Measurements from ENCODE around the gene KIAA0232.
"Not testable (repeated sequence)": the region's sequence is repeated elsewhere in the genome, so short reads cannot be mapped to it uniquely, and the experiment has no call there.

The KIAA0232 gene

DNA sequence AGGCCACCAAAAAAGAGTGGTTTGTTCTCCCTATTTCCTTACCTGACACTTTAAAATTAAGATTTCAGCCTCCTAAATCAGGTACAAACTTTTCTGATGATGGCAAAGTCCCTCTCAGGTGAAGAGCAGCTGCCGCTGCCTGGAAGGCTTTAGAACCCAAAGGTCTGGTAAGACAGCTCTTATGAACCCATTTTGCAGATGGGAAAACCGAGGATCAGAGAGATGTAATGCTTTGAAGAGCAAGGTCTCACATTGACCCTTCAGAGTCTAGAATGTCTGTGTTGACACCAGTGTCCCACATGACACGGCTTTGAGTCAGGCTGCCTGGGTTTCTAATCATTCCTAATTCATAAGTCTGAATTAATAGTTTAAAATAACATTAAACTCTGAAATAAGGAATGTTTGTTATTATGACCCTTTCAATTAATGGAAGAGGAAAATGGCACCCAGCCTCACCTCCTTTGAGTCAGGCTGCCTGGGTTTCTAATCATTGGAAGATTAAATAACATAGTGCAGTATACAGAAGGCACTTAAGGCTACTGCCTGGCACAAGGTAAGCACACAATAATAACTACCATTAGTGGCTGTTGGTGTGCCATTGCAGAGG, 27.9 kb upstream of the KIAA0232 start:
- no peak for DNase-seq (ENCODE audit: low spot score)

GRCh38 chr4:6755088-6755753, 27.3 kb upstream of the KIAA0232 start:
- DNase-seq (ENCODE audit: low spot score) = no peak

DNA sequence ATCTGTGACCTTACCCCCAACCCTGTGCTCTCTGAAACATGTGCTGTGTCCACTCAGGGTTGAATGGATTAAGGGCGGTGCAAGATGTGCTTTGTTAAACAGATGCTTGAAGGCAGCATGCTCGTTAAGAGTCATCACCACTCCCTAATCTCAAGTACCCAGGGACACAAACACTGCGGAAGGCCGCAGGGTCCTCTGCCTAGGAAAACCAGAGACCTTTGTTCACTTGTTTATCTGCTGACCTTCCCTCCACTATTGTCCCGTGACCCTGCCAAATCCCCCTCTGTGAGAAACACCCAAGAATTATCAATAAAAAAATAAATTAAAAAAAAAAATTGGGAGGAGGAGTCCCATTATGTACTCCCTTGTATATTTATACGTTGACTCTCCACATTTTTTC, 26.2 kb upstream of the KIAA0232 start:
- not testable (repeated sequence) for DNase-seq (ENCODE audit: low spot score)

DNA sequence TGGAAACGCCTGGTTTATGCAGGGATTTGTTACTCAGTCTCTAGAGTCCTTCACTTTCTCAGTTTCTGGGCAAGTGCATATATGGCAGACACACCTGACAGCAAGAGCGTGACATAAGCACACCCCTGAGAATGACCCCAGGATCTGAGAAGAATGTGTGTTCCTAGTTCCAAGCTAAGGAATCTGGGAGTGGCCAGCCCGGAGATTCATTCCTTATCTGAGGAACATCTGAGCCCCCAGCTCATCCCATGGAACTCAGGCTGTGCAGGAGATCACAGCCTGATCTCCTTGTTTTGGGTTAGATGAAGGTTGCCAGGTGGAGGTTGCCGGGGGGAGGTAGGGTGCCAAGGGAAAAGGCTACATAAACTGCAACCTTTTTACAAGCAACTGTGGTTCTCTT, 23.8 kb upstream of the KIAA0232 start:
- no peak for DNase-seq (ENCODE audit: low spot score)

- DNase-seq (ENCODE audit: low spot score) = no peak
Measured at GRCh38 chr4:6760865-6761264, 21.7 kb upstream of the KIAA0232 start.

DNA sequence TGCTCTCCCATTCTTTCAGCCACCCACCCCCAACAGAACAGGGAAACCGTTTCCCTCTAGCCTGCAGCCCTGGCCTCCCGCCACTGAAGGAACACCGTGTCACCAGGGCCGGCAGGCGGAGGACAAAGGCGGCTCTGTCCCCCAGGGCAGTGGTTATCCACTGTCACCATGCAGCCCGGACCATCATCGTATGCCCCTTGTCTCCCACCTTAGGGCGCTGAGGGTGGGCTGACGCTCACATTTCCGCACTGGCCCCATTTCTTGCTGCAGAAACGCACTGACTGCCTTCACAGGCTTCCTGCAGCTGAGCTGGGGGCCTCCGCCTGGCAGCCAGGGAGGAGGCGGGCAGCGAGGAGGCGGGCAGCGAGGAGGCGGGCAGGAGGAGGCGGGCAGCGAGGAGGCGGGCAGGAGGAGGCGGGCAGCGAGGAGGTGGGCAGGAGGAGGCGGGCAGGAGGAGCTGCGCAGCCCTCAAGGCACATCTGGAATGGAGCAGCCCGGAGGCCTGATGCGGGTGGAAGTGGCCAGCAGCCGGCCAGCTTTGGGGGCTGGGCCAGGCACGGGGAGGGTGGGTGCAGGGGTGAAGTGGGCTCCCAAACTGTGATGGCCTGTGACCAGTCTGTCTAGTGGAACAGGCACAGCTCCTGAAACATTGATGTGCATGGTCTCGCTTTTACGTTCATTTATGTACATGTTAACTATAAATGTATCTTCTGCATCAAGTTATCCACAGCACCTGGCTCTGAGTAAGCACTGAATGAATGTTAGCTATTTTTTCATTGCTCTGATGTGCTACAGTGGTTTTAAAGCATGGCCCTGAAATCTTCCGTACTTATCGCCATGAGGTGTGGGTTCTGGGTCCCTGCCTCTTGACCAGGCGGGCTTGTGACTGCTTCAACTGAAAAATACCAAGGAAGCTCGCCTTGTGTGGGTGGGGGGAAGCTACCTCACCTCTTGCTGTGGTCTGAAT, 20.6 kb upstream of the KIAA0232 start:
- no peak for DNase-seq (ENCODE audit: low spot score)

GRCh38 chr4:6763330-6763851, 19.1 kb upstream of the KIAA0232 start:
- no peak for DNase-seq (ENCODE audit: low spot score)

DNA sequence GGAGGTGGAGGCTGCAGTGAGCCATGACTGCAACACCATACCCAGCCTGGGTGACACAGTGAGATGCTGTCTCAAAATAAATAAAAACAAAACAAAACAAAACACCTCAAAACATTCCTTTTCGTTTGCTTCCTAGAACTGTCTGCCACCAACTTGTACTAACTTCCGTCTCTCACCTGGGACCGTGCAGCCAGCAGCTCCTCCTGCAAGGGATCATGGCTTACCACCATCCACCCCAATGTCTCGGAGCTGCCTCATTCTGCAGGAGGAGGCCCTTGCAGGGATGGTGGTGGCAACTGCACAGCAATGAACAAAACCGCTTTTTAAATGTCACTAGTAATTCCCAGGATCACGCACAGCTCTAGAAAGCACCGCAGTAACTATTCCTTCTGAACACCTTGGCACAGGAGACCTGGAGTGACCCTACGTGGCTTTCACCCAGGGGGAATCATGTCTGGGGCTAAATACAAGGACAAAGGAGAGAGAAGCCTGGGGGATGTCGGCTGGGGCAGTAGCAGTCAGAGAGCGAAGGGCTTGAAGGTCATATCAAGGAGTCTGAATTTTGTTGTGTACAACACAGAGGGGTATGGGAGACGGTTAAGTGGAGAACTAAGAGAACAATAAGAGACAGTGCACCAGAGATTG, 17.4 kb upstream of the KIAA0232 start:
- DNase-seq (ENCODE audit: low spot score) = no peak

GRCh38 chr4:6765703-6766102, 16.8 kb upstream of the KIAA0232 start:
- DNase-seq (ENCODE audit: low spot score) = no peak

DNA sequence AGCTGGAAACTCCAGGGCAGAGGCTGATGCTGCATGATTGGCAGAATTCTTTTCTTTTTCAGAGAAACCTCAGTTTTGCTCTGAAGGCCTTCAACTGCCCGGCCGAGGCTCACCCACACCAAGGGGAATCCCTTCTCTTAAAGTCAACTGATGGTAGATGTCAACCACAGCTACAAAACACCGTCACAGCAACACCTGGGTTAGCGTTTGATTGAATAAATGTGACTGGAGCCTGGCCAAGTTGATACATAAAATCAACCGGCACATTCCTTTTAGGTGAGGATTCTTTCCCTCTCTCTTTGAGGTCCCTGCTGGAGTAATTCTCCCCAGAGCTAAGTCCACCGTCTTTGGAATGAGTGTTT, 15.2 kb upstream of the KIAA0232 start:
- no peak for DNase-seq (ENCODE audit: low spot score)

- no peak for DNase-seq (ENCODE audit: low spot score)
Measured at GRCh38 chr4:6767748-6768538, 14.6 kb upstream of the KIAA0232 start.

GRCh38 chr4:6768539-6768905, 14.0 kb upstream of the KIAA0232 start:
- DNase-seq (ENCODE audit: low spot score) = no peak

- DNase-seq (ENCODE audit: low spot score) = no peak
Measured at GRCh38 chr4:6769233-6769988, 13.1 kb upstream of the KIAA0232 start.

DNA sequence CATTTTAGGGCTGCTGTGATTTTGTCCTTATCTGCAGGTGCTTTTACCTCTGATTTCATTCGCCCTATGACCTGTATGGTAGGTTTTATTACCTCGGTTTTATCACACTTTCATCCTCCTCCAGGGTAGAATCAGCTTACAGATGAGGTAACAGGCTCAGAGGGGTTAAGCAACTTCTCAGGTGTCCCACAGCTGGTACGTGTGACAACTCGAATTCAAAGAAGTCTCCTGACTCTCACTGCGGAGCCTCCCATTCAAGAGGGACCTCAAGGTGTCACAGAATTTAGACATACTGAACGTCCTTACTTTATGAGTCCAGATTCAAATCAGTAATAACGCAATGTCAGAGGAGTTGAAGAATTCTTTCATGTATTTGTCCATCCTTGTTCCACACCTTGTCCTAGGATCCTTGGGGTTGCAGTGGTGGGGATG, 12.5 kb upstream of the KIAA0232 start:
- DNase-seq (ENCODE audit: low spot score) = no peak

DNA sequence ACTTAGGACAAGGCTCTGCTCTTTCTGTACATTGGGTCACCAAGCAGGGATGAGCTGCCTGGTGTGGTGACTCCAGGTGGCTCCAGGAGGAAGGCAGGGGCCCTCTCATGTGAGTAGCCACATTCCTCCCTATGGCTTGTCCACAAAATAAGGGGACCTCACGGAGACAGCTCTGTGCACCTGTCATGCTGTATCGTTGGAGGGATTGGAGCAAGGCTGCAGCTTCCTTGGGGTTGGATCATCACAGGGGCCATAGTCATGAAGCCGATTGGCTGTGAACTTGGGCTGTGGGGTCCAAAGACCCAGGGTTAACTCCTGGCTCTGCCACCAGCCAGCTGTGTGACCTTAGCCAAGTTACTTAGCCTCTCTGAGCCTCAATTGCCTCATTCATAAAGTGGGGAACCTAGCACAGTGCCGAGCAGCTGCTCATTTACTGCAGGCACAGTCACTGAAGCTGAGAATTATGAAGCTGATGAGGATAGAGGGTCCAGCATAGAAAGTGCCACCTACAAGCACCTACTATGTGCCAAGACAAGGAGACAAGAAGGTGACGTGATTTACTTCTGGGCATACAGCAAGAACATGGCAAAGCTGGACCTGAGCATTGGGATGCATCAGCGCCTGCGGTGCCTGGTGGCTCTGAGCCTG, 11.8 kb upstream of the KIAA0232 start:
- DNase-seq (ENCODE audit: low spot score) = no peak

- no peak for DNase-seq (ENCODE audit: low spot score)
Measured at GRCh38 chr4:6771229-6771671, 11.3 kb upstream of the KIAA0232 start.

DNA sequence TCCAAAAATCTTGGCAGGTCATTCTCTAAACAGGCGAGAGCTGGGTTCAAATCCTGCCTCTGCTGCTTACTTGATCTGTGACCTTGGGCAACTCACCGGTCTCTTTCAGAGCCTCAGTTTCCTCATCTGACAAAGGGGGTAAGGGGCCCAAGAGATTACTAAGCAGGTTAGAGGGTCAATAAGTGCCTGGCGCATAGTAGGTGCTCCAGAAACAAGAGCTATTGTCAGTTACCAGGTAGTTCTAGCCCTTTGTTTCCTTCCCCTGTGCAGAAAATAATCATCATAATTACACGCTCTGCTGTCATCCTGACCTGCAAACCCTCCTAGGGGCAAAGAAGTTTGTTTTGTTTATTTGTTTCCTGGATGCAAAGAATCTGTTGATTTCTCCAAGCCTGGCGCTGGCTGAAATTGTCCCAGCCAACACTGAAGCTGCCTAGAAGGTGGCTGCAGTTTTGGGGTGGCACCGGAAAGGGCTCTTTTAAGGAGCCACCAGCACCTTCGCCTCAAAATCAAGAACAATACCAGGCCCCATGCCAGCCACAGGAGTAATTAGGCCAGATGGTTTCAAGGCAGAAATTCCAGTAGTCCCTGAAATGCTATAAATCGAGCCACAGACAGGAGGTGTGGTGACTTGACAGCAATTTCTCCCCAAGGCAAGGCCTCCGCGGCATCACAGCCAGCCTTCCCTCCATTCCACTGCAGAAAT, 10.2 kb upstream of the KIAA0232 start:
- DNase-seq (ENCODE audit: low spot score) = no peak

DNA sequence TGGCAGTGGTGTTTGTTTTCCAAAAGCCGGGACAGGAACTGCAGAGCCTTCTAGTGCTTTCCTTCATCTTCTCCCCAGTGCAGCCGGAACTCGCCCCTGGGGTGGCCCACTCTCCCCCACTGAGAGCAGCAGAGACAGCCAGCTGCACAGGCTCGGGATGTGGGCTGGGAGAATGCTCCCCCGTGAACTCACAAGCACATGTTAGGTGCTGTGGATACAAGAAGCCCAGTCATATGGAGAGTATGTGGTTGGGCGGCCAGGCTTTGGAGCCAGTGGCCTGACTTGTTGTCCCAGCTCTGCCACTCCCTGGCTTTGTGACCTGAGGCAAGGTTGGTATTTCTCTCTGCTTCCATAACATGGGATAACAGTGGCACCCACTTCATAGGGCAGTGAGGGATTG, 9.4 kb upstream of the KIAA0232 start:
- DNase-seq (ENCODE audit: low spot score) = no peak
